Endothelial cell (in vitro differentiated cells): ENCODE data around the gene NEIL1. TPM values are rescaled to one million over a fixed set of nuclear protein-coding genes. Genes with fewer than 3 reads are reported as not detected.
"Not testable (repeated sequence)": the region's sequence is repeated elsewhere in the genome, so short reads cannot be mapped to it uniquely, and the experiment has no call there.

ENCODE experiments used
- DNase-seq: peaks from one replicate; pipeline ENCODE4 v3.0.0; 2021; ENCODE audit warnings: low spot score
- H3K27ac Mint-ChIP-seq: one replicate; pipeline ENCODE4 v1.8.0; 2021; ENCODE audit warnings: mixed read lengths, inconsistent platforms; ENCODE audit not compliant: unreplicated experiment
- H3K27me3 Mint-ChIP-seq: one replicate; pipeline ENCODE4 v1.8.0; 2021; ENCODE audit warnings: mild to moderate bottlenecking, moderate library complexity, mixed read lengths, inconsistent platforms; ENCODE audit not compliant: unreplicated experiment
- H3K36me3 Mint-ChIP-seq: one replicate; pipeline ENCODE4 v1.8.0; 2021; ENCODE audit warnings: mild to moderate bottlenecking, low read depth, mixed read lengths, inconsistent platforms; ENCODE audit not compliant: unreplicated experiment
- H3K4me1 Mint-ChIP-seq: one replicate; pipeline ENCODE4 v1.8.0; 2021; ENCODE audit warnings: mild to moderate bottlenecking, mixed read lengths, inconsistent platforms; ENCODE audit not compliant: unreplicated experiment
- H3K4me3 Mint-ChIP-seq: one replicate; pipeline ENCODE4 v1.8.0; 2021; ENCODE audit warnings: mild to moderate bottlenecking, mixed read lengths, inconsistent platforms; ENCODE audit not compliant: unreplicated experiment
- H3K9me3 Mint-ChIP-seq: one replicate; pipeline ENCODE4 v1.8.0; 2021; ENCODE audit warnings: mixed read lengths, inconsistent platforms; ENCODE audit not compliant: unreplicated experiment
- CTCF ChIP-seq: fragments of 200-600 bp; sonication (generic); IDR thresholded peaks from one replicate; pipeline ENCODE4 v1.5.0; 2021; ENCODE audit warnings: antibody characterized with exemption; ENCODE audit not compliant: unreplicated experiment
- total RNA-seq: library from RNA; stranded (reverse); fragmentation: NEBNext Ultra II Directional; extraction: Animal tissue kit (Norgen Biotek cat#: 25700); gene quantifications from one replicate; pipeline ENCODE4 v1.2.1, GENCODE V29; 2021; ENCODE audit not compliant: unreplicated experiment

The NEIL1 gene
- total RNA-seq, 1 donor from 2014 or later: 149 TPM

GRCh38 chr15:75314552-75315290 lies 32.1 kb upstream of the NEIL1 start:
- Mint-ChIP-seq H3K4me1 (no peaks in the 10 kb centered on the region), H3K27ac (no peak overlapping the region), H3K27me3 (peaks cover 6% of the 10 kb centered on the region), H3K9me3 (no peaks in the 10 kb centered on the region), H3K4me3 (no peak overlapping the region), H3K36me3 (no peaks in the 10 kb centered on the region)
- TF ChIP-seq CTCF: no peak
- DNase-seq: no peak

- not testable (repeated sequence) for H3K4me3 Mint-ChIP-seq, H3K4me1 Mint-ChIP-seq
Observed at GRCh38 chr15:75319231-75319897, 27.5 kb upstream of the NEIL1 start.

DNA sequence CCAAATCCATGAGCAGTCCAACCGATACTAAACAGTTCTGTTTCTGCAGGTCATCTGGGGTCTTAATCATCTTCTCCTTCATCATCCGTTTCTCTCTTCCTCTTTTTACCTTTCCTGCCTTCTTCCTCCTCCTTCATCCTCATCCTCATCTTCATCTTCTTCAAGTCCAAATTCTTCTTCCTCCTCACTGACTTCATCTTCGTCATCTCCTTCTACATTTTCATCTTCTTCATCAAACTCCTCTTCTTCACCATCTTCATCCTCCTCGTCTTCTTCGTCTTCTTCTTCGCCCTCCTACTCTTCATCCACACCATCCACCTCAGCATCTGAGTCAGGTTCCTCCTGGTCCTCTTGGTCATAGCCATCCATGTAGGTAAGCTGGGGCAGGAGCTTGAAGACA lies 25.1 kb upstream of the NEIL1 start:
- H3K4me3 Mint-ChIP-seq: no peak overlapping the region
- no peaks in the 10 kb centered on the region for H3K9me3 Mint-ChIP-seq
- no peak for TF ChIP-seq CTCF

More at GRCh38 chr15:75319231-75319897, 27.5 kb upstream of the NEIL1 start:
- H3K27ac Mint-ChIP-seq, H3K36me3 Mint-ChIP-seq, H3K27me3 Mint-ChIP-seq, H3K9me3 Mint-ChIP-seq, DNase-seq: not testable (repeated sequence)

GRCh38 chr15:75325922-75326321 lies 20.9 kb upstream of the NEIL1 start:
- DNase-seq: no peak
- Mint-ChIP-seq H3K27ac (no peak overlapping the region), H3K27me3 (peaks cover 2% of the 10 kb centered on the region), H3K36me3 (peaks cover 4% of the 10 kb centered on the region), H3K4me1 (no peaks in the 10 kb centered on the region), H3K9me3 (no peaks in the 10 kb centered on the region), H3K4me3 (no peak overlapping the region)
- TF ChIP-seq CTCF: no peak

More for the DNA sequence above, 25.1 kb upstream of the NEIL1 start:
- Mint-ChIP-seq H3K36me3 (no peaks in the 10 kb centered on the region), H3K27me3 (peaks cover 2% of the 10 kb centered on the region), H3K4me1 (no peaks in the 10 kb centered on the region), H3K27ac (no peak overlapping the region)
- no peak for DNase-seq

- no peak for TF ChIP-seq CTCF
- no peaks in the 10 kb centered on the region for H3K9me3 Mint-ChIP-seq
Observed at GRCh38 chr15:75327005-75327404, 19.8 kb upstream of the NEIL1 start.

More at GRCh38 chr15:75327005-75327404, 19.8 kb upstream of the NEIL1 start:
- H3K27ac Mint-ChIP-seq: no peak overlapping the region
- H3K4me1 Mint-ChIP-seq: no peaks in the 10 kb centered on the region
- peaks cover 2% of the 10 kb centered on the region for H3K27me3 Mint-ChIP-seq
- H3K36me3 Mint-ChIP-seq: peaks cover 4% of the 10 kb centered on the region
- DNase-seq: no peak
- no peak overlapping the region for H3K4me3 Mint-ChIP-seq
